H7 (cell line): Measurements from ENCODE around the gene SLC8B1. TPM values are rescaled to one million over a fixed set of nuclear protein-coding genes. Genes with fewer than 3 reads are reported as not detected.

ENCODE experiments used
- DNase-seq: peaks from one replicate; pipeline ENCODE4 v3.0.0; 2012
- H3K27me3 ChIP-seq: 2 replicates; pipeline ENCODE4 v1.6.0; 2011; ENCODE audit warnings: mild to moderate bottlenecking, low read length; ENCODE audit not compliant: control insufficient read depth, insufficient read depth
- H3K36me3 ChIP-seq: replicated peaks from 2 replicates; pipeline ENCODE4 v1.5.1; 2011; ENCODE audit warnings: low read length; ENCODE audit not compliant: control insufficient read depth, insufficient read depth
- H3K4me3 ChIP-seq: 2 replicates; pipeline ENCODE4 v1.5.1; 2011; ENCODE audit warnings: low read depth, mild to moderate bottlenecking, control low read depth, low read length, moderate library complexity; ENCODE audit not compliant: insufficient read depth
- total RNA-seq: library from RNA; depleted of rRNA; stranded (reverse); fragments of >200 nt; shearing (Covaris generic); gene quantifications from 2 replicates; pipeline ENCODE4 v1.2.3, GENCODE V29; 2014; rRNA removed

The SLC8B1 gene
- total RNA-seq = 10.7 and 16.7 TPM in 2 replicates

DNA sequence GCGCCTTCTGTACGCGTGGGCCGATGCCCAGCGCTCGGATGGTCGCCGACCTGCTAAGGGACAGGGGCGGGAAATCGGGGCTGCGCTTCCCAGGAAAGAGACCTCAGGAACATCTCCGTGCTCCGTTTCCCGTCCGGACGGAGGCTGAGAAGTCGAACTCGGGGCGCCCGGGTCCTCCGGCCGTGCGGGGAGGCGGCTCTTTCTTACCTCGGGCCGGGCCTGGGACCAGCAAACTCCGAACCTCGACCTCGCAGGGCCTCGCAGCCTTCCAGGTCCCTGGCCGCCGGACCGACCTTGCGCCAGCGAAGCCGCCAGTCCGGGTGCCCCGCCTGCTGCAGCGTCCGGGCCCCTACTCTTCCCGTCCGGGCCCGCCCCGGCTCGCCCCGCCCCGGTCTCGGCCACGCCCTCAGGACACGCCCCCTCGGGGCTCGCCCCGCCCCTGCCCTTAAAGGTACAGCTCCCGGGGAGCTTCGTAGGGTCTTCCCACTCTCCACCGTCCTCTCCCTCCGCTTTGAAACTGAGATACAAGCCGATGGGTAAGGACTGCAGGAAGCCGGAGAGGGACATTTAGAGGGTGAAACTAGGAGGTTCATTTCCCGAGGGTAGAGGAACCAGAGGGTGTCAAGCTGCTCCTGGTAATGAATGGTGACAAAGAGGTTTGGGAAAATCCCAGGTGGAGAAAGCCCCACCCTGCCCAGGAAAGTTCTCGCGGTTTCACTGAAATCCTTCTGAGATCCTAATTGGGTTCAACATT, at the start of gene SLC8B1:
TSS of gene SLC8B1 (minus strand) at position 324 of the 754 bp plus-strand sequence. CDS start 2,231 bp downstream, outside the sequence.
- peak; percentile 99 for DNase-seq
- H3K27me3 ChIP-seq = peaks cover 11% of the 10 kb centered on the region
- H3K4me3 ChIP-seq = peak within 1 kb of the TSS; percentile 80
- peaks cover 2% of the 10 kb centered on the region; the same call in 1 of the 2 replicates for H3K36me3 ChIP-seq

DNA sequence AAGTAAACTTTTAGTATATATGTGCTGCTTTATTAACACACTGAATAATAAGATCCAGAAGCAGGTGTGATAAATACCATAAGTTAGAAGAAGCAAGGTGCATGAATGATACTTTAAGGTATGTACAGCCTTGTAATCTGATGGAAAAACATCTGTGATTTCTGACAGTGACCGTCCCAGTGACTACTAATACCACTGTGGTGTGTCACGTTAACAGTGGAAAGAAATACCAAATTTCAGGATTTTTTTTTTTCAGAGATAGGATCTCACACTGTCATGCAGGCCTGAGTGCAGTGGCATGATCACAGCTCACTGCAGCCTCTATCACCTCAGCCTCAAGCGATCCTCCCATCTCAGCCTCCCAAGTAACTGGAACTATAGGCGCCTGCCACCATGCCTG, 47.3 kb upstream of the SLC8B1 start:
- Histone ChIP-seq H3K36me3 (peaks cover 3% of the 10 kb centered on the region), H3K27me3 (no peaks in the 10 kb centered on the region), H3K4me3 (no peak overlapping the region)
- no peak for DNase-seq

DNA sequence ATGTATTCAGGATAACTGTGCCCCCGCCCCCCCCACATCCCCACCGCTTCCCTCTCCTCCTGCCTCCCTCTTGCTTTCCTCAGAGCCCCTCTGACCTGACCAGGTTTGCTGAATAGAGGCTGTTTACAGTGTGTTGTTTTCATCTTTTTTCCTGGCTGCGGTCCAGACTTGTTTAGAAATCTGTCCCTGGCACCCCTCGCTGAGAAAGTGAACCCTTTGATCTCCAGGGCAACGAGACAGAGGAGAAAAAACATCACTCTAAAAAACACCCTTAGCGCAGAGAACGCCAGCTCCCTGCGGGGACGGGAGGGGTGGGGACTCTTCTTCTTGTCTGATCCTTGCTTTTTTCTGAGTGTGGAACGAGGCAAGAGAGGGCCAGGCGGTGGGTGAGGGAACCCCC, 46.3 kb upstream of the SLC8B1 start:
- Histone ChIP-seq H3K36me3 (peaks cover 4% of the 10 kb centered on the region), H3K4me3 (no peak overlapping the region), H3K27me3 (no peaks in the 10 kb centered on the region)
- DNase-seq = no peak

- no peaks in the 10 kb centered on the region for H3K27me3 ChIP-seq
- DNase-seq = no peak
- H3K4me3 ChIP-seq = no peak overlapping the region
- H3K36me3 ChIP-seq = peaks cover 3% of the 10 kb centered on the region
These were observed 43.4 kb upstream of the SLC8B1 start for GRCh38 chr12:113378291-113378690.

GRCh38 chr12:113374823-113375428, 40.0 kb upstream of the SLC8B1 start:
- Histone ChIP-seq H3K27me3 (no peaks in the 10 kb centered on the region), H3K36me3 (peaks cover 3% of the 10 kb centered on the region), H3K4me3 (no peak overlapping the region)
- DNase-seq = no peak

GRCh38 chr12:113373969-113374368, 39.1 kb upstream of the SLC8B1 start:
- Histone ChIP-seq H3K36me3 (peaks cover 3% of the 10 kb centered on the region), H3K4me3 (no peak overlapping the region), H3K27me3 (no peaks in the 10 kb centered on the region)
- no peak for DNase-seq

DNA sequence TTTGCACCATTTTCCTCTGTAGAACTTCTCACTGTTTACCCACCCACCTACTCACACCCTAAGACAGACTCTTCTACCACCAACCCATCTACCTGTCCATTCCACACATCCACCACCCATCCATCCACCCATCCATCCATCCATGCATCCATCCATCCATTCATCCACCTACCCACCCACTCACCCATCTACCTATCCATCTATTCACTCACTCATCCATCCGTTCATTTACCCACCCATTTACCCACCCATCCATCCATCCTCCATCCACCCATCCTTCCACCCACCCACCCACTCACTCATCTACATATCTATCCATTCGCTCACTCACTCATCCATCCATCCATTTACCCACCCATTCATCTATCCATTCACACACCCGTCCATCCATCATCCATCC, 38.5 kb upstream of the SLC8B1 start:
- DNase-seq = no peak
- peaks cover 3% of the 10 kb centered on the region for H3K36me3 ChIP-seq
- H3K4me3 ChIP-seq = no peak overlapping the region
- H3K27me3 ChIP-seq = no peaks in the 10 kb centered on the region

DNA sequence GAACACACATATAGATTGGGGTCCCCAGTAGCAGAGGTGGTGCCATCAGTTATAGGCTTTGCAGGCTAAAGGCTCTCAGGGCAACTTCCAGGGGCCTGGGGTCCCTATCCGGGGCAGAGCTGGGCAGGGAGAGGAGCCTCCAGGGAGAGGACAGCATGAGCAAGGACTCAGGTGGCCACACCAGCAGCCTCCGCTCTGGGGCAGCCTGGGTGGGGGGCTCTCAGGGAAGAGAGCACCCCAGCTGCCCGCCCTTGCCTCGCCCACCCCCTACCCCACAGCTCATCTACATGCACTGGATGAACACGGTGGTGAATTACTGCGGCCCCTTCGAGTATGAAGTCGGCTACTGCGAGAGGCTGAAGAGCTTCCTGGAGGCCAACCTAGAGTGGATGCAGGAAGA, 37.5 kb upstream of the SLC8B1 start:
- no peak for DNase-seq
- no peaks in the 10 kb centered on the region for H3K27me3 ChIP-seq
- H3K36me3 ChIP-seq = peaks cover 3% of the 10 kb centered on the region
- H3K4me3 ChIP-seq = no peak overlapping the region

DNA sequence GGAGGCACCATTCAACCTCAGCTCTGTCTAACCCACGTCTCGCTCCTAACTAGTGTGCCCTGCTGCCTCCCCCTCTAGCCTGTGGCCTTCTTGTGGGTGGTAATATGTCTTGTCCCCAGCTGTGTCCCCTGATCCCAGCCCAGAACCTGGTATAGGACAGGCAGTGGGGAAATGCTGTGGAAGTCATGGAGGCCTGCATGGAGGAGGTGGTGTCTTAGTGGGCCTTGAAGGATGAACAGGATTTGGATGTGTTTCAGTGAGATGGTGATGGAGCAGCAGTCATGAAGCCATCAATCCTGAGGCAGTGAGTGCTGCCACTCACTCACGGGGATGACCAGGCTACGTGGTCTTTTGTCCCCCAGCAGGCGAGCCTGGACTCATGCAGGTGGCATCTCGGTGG, 36.9 kb upstream of the SLC8B1 start:
- no peak for DNase-seq
- H3K36me3 ChIP-seq = peaks cover 3% of the 10 kb centered on the region

GRCh38 chr12:113370923-113371682, 36.2 kb upstream of the SLC8B1 start:
- no peak for DNase-seq
- Histone ChIP-seq H3K4me3 (no peak overlapping the region), H3K36me3 (peaks cover 1% of the 10 kb centered on the region; the same call in 1 of the 2 replicates), H3K27me3 (no peaks in the 10 kb centered on the region)

More for the DNA sequence above, 36.9 kb upstream of the SLC8B1 start:
- Histone ChIP-seq H3K4me3 (no peak overlapping the region), H3K27me3 (no peaks in the 10 kb centered on the region)

DNA sequence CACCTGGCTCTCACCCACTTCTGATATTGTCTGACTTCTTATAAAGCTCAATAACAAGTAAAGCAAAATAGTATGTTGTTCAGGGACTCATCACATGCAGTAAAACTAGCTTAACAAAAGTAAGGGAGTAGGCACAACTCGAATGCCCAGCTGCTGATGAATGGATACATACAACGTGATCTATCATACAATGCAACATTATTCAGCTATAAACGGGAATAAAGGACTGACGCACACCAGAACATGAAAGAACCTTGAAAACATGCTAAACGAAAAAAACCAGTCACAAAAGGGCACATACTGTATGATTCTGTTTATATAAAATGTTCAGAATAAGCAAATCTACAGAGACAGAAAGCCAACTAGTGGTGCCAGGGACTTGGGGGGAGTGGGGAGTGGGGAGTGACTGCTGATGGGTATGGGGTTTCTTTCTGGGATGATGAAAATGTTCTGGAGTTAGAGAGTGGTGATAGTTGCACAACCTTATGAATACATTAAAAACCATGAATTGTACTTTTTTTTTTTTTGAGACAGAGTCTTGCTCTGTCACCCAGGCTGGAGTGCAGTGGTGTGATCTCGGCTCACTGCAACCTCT, 34.6 kb upstream of the SLC8B1 start:
- Histone ChIP-seq H3K27me3 (no peaks in the 10 kb centered on the region), H3K4me3 (no peak overlapping the region), H3K36me3 (peaks cover 1% of the 10 kb centered on the region; the same call in 1 of the 2 replicates)
- DNase-seq = no peak

DNA sequence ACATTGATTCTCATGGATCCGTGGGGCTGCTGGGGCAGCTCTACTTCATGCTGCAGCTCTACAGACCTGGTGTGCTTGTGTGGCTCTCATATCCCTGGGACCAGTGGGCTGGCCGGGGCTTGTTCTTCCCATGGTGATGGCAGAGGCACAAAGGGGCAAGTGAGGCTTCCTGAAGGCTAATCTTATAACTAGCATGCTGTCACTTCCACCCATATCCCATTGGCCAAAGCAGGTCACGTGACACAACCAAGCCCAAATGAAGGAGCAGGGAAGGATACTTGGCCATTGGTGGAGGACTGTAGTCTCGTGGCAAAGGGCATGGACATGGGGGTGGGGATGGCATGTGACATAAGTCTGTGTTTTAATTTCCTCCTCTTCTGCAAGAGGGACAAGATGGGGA, 33.4 kb upstream of the SLC8B1 start:
- no peak for DNase-seq
- Histone ChIP-seq H3K4me3 (no peak overlapping the region), H3K27me3 (no peaks in the 10 kb centered on the region), H3K36me3 (peaks cover under 1% of the 10 kb centered on the region; the same call in 1 of the 2 replicates)

GRCh38 chr12:113366827-113367226, 31.9 kb upstream of the SLC8B1 start:
- H3K36me3 ChIP-seq = no peaks in the 10 kb centered on the region
- no peaks in the 10 kb centered on the region for H3K27me3 ChIP-seq
- no peak for DNase-seq
- H3K4me3 ChIP-seq = no peak overlapping the region

- Histone ChIP-seq H3K4me3 (no peak overlapping the region), H3K36me3 (0 out of 2 replicates have a peak, but pooled peaks cover 1% of the 10 kb centered on the region), H3K27me3 (no peaks in the 10 kb centered on the region)
These were observed 30.9 kb upstream of the SLC8B1 start for GRCh38 chr12:113365639-113366395.

More at GRCh38 chr12:113365639-113366395, 30.9 kb upstream of the SLC8B1 start:
- DNase-seq = no peak
